ENCODE measurements around the gene PMS1.

The PMS1 gene

GRCh38 chr2:189819297-189819704 is 35.1 kb downstream of the PMS1 start:
- Histone ChIP-seq H3K4me1 (ENCODE audit: low read depth, poor library complexity, severe bottlenecking) (no peaks in the 10 kb centered on the region), H3K9ac (no peak overlapping the region), H3K4me3 (IDR thresholded peaks at IDR 0.05; ENCODE audit: insufficient read depth, low read depth, low read length) (no peak overlapping the region), H4K20me1 (ENCODE audit: insufficient read depth) (no peaks in the 10 kb centered on the region), H2AFZ (ENCODE audit: low read depth) (no peak overlapping the region), H3K27me3 (ENCODE audit: insufficient read depth, low read depth) (no peaks in the 10 kb centered on the region), H3K4me2 (no peak overlapping the region), H3K79me2 (ENCODE audit: insufficient read depth, low read depth) (no peaks in the 10 kb centered on the region), H3K36me3 (ENCODE audit: insufficient read depth) (no peaks in the 10 kb centered on the region), H3K27ac (no peak overlapping the region)
- TF ChIP-seq CTCF (conservative IDR thresholded peaks at IDR 0.05; ENCODE audit: low read depth, low read length) = no peak

- Histone ChIP-seq H3K27me3 (ENCODE audit: insufficient read depth, low read depth) (no peaks in the 10 kb centered on the region), H3K36me3 (ENCODE audit: insufficient read depth) (no peaks in the 10 kb centered on the region), H3K4me1 (ENCODE audit: low read depth, poor library complexity, severe bottlenecking) (no peaks in the 10 kb centered on the region), H3K27ac (no peak overlapping the region), H3K9ac (no peak overlapping the region), H3K79me2 (ENCODE audit: insufficient read depth, low read depth) (no peaks in the 10 kb centered on the region), H4K20me1 (ENCODE audit: insufficient read depth) (no peaks in the 10 kb centered on the region), H3K4me2 (no peak overlapping the region), H3K4me3 (IDR thresholded peaks at IDR 0.05; ENCODE audit: insufficient read depth, low read depth, low read length) (no peak overlapping the region), H2AFZ (ENCODE audit: low read depth) (no peak overlapping the region)
- TF ChIP-seq CTCF (conservative IDR thresholded peaks at IDR 0.05; ENCODE audit: low read depth, low read length) = no peak
Observed at GRCh38 chr2:189821953-189822748, 37.9 kb downstream of the PMS1 start.

- Histone ChIP-seq H3K4me1 (ENCODE audit: low read depth, poor library complexity, severe bottlenecking) (no peaks in the 10 kb centered on the region), H3K27me3 (ENCODE audit: insufficient read depth, low read depth) (no peaks in the 10 kb centered on the region), H3K9ac (no peak overlapping the region), H3K79me2 (ENCODE audit: insufficient read depth, low read depth) (no peaks in the 10 kb centered on the region), H3K4me2 (no peak overlapping the region), H3K36me3 (ENCODE audit: insufficient read depth) (no peaks in the 10 kb centered on the region), H3K4me3 (IDR thresholded peaks at IDR 0.05; ENCODE audit: insufficient read depth, low read depth, low read length) (no peak overlapping the region), H4K20me1 (ENCODE audit: insufficient read depth) (no peaks in the 10 kb centered on the region), H3K27ac (no peak overlapping the region), H2AFZ (ENCODE audit: low read depth) (no peak overlapping the region)
- no peak for TF ChIP-seq CTCF (conservative IDR thresholded peaks at IDR 0.05; ENCODE audit: low read depth, low read length)
Observed at GRCh38 chr2:189824694-189825396, 40.6 kb downstream of the PMS1 start.

- H3K79me2 ChIP-seq (ENCODE audit: insufficient read depth, low read depth) = no peaks in the 10 kb centered on the region
- no peak overlapping the region for H3K27ac ChIP-seq
- TF ChIP-seq CTCF (conservative IDR thresholded peaks at IDR 0.05; ENCODE audit: low read depth, low read length) = no peak
- no peak overlapping the region for H3K4me3 ChIP-seq (IDR thresholded peaks at IDR 0.05; ENCODE audit: insufficient read depth, low read depth, low read length)
- no peaks in the 10 kb centered on the region for H3K36me3 ChIP-seq (ENCODE audit: insufficient read depth)
- H3K27me3 ChIP-seq (ENCODE audit: insufficient read depth, low read depth) = no peaks in the 10 kb centered on the region
- no peaks in the 10 kb centered on the region for H4K20me1 ChIP-seq (ENCODE audit: insufficient read depth)
- H3K4me2 ChIP-seq = no peak overlapping the region
- no peak overlapping the region for H3K9ac ChIP-seq
- H3K4me1 ChIP-seq (ENCODE audit: low read depth, poor library complexity, severe bottlenecking) = no peaks in the 10 kb centered on the region
- no peak overlapping the region for H2AFZ ChIP-seq (ENCODE audit: low read depth)
Observed at GRCh38 chr2:189826039-189826438, 41.8 kb downstream of the PMS1 start.
